GM10248 (cell line): ENCODE measurements around the gene GRID1.

ENCODE experiments used
- CTCF ChIA-PET: fragments of 300-600 bp; sonication (Branson Sonifier 250); formaldehyde crosslinking; extraction: SDS; loops from one replicate; lab custom pipeline; 2021; ENCODE audit warnings: antibody characterized with exemption; lab: Yijun Ruan, JAX
- POLR2A ChIA-PET: fragments of 350-650 bp; sonication (Branson Sonifier 250); formaldehyde crosslinking; extraction: SDS; loops from one replicate; lab custom pipeline; 2020; ENCODE audit warnings: antibody characterized with exemption; lab: Yijun Ruan, JAX
- DNase-seq: peaks from one replicate; pipeline ENCODE4 v3.0.0; 2012; ENCODE audit errors: extremely low spot score
- CTCF ChIP-seq: IDR thresholded peaks from 2 replicates; pipeline ENCODE4 v1.5.1; 2012; ENCODE audit warnings: mild to moderate bottlenecking, low read depth; ENCODE audit errors: extremely low read depth, missing control alignments, control extremely low read depth

Gene GRID1

GRCh38 chr10:86360657-86361056 is 5.9 kb downstream of the GRID1 start:
- TF ChIP-seq CTCF, result no peak
- CTCF ChIA-PET, result interaction anchor here (0.8 to 2.0 kb wide), 7 partner anchors 8 to 1820 kb away, joined by 3 to 5 read pairs (median 3); no protein-coding TSS in a partner anchor

GRCh38 chr10:86359954-86360353 is 6.6 kb downstream of the GRID1 start:
- no peak for DNase-seq
- no peak for TF ChIP-seq CTCF
- ChIA-PET CTCF (interaction anchor here (1.0 to 1.9 kb wide), 5 partner anchors 10 to 40 kb away, joined by 3 to 5 read pairs (median 3); no protein-coding TSS in a partner anchor), POLR2A (no interaction called here)

More at GRCh38 chr10:86360657-86361056, 5.9 kb downstream of the GRID1 start:
- POLR2A ChIA-PET, result no interaction called here
- no peak for DNase-seq

GRCh38 chr10:86359111-86359510 is 7.5 kb downstream of the GRID1 start:
- CTCF ChIA-PET, result interaction anchor here (1.0 to 1.9 kb wide), 3 partner anchors 11 to 41 kb away, joined by 3 to 5 read pairs (median 3); no protein-coding TSS in a partner anchor
- TF ChIP-seq CTCF, result no peak
- DNase-seq, result no peak
- POLR2A ChIA-PET, result no interaction called here

- ChIA-PET CTCF (no interaction called here), POLR2A (no interaction called here)
- DNase-seq, result no peak
- no peak for TF ChIP-seq CTCF
Observed at GRCh38 chr10:86357676-86358075, 8.9 kb downstream of the GRID1 start.

GRCh38 chr10:86357041-86357440 is 9.6 kb downstream of the GRID1 start:
- no peak for TF ChIP-seq CTCF
- DNase-seq, result no peak
- ChIA-PET CTCF (interaction anchor here (1.0 kb wide), 1 partner anchor 18 kb away, joined by 3 read pairs; no protein-coding TSS in a partner anchor), POLR2A (no interaction called here)

GRCh38 chr10:86356296-86356695 is 10.3 kb downstream of the GRID1 start:
- ChIA-PET CTCF (interaction anchor here (1.0 kb wide), 1 partner anchor 19 kb away, joined by 3 read pairs; no protein-coding TSS in a partner anchor), POLR2A (no interaction called here)
- DNase-seq, result no peak
- no peak for TF ChIP-seq CTCF
